Ascending aorta (tissue), 2 donors: ENCODE results near the gene PDLIM7. TPM values are rescaled to one million over a fixed set of nuclear protein-coding genes. Genes with fewer than 3 reads are reported as not detected.

ENCODE experiments used
- DNase-seq, 2 donors: peaks; one replicate each; pipeline ENCODE4 v3.0.0-alpha.2; 2019; ENCODE audit warnings: low spot score in 2 of 2
- H3K27ac ChIP-seq, 2 donors: fragments of 200-600 bp; sonication (generic); one replicate each; pipeline ENCODE4 v1.5.1; 2016 to 2017; ENCODE audit warnings: mild to moderate bottlenecking in 1 of 2
- H3K27me3 ChIP-seq: fragments of 200-600 bp; sonication (generic); one replicate; pipeline ENCODE4 v1.5.1; 2017
- H3K36me3 ChIP-seq, 2 donors: fragments of 200-600 bp; sonication (generic); one replicate each; pipeline ENCODE4 v1.5.1; 2016
- H3K4me1 ChIP-seq, 2 donors: fragments of 200-600 bp; sonication (generic); one replicate each; pipeline ENCODE4 v1.5.1; 2016 to 2017; ENCODE audit warnings: mild to moderate bottlenecking in 1 of 2
- H3K4me3 ChIP-seq, 2 donors: fragments of 200-600 bp; sonication (generic); one replicate each; pipeline ENCODE4 v1.5.1; 2016 to 2017; ENCODE audit warnings: mild to moderate bottlenecking in 1 of 2
- H3K9me3 ChIP-seq, 2 donors: fragments of 200-600 bp; sonication (generic); one replicate each; pipeline ENCODE4 v1.5.1; 2016
- CTCF ChIP-seq, 3 experiments: fragments of 200-600 bp in 2 of 3; fragments of 450-650 bp in 1 of 3; sonication (generic) in 2 of 3; IDR thresholded peaks; one replicate each; pipeline ENCODE4 v1.5.1; 2016 to 2019; ENCODE audit warnings: antibody characterized with exemption in 3 of 3, mild to moderate bottlenecking in 1 of 3, moderate library complexity in 1 of 3
- intact Hi-C: fragments of 100-400 bp; cut with DNase I; formaldehyde crosslinking; loops from one replicate; pipeline ENCODE4 v1.15.1; 2023
- total RNA-seq: library from RNA; depleted of rRNA; stranded (reverse); fragments of >200 nt; gene quantifications from one replicate; pipeline ENCODE4 v1.1.0, GENCODE V29; 2016

The PDLIM7 gene
- total RNA-seq, 1 donor from 2014 or later, result 1,082 TPM

- Histone ChIP-seq H3K36me3 (peaks cover 55 to 56% of the 10 kb centered on the region in 2 donors), H3K27me3 (no peaks in the 10 kb centered on the region), H3K9me3 (no peaks in the 10 kb centered on the region), H3K4me3 (no peak overlapping the region), H3K4me1 (peaks cover 2 to 3% of the 10 kb centered on the region in 2 donors), H3K27ac (no peak overlapping the region)
- intact Hi-C loops, result no loop called here
- no peak for DNase-seq
- no peak for TF ChIP-seq CTCF (IDR thresholded peaks at IDR 0.05)
Measured at GRCh38 chr5:177520916-177521513, 23.6 kb upstream of the PDLIM7 start.

- intact Hi-C loops, result no loop called here
- Histone ChIP-seq H3K36me3 (peaks cover 49 to 53% of the 10 kb centered on the region in 2 donors), H3K4me1 (peaks cover 4 to 10% of the 10 kb centered on the region in 2 donors), H3K4me3 (no peak overlapping the region), H3K27me3 (no peaks in the 10 kb centered on the region), H3K9me3 (no peaks in the 10 kb centered on the region), H3K27ac (no peak overlapping the region)
- DNase-seq, result no peak
- TF ChIP-seq CTCF (IDR thresholded peaks at IDR 0.05), result no peak
Measured at GRCh38 chr5:177520271-177520670, 22.9 kb upstream of the PDLIM7 start.

GRCh38 chr5:177519463-177520235, 22.2 kb upstream of the PDLIM7 start:
- intact Hi-C loops, result loop anchor here (5.0 to 10.0 kb wide), 2 partner anchors 75 to 207 kb away; partner anchors contain the start of genes MXD3 and TMED9
- no peak for DNase-seq

GRCh38 chr5:177516601-177517568, 19.5 kb upstream of the PDLIM7 start, which contains the start of gene DDX41:
Gene DDX41 (minus strand): TSS chr5:177516961. CDS start chr5:177516945, 16 bp downstream.
- Histone ChIP-seq H3K4me1 (peaks cover 4 to 10% of the 10 kb centered on the region in 2 donors), H3K36me3 (peaks cover 49 to 63% of the 10 kb centered on the region in 2 donors), H3K27ac (peak within 1 kb of the TSS; percentile 73 to 82), H3K27me3 (no peaks in the 10 kb centered on the region), H3K9me3 (no peaks in the 10 kb centered on the region), H3K4me3 (peak within 1 kb of the TSS; percentile 88 to 97)
- DNase-seq, result peak; percentile 90 to 99
- intact Hi-C loops, result loop anchor here (1.0 to 10.0 kb wide), 5 partner anchors 20 to 205 kb away; partner anchors contain the start of genes FAM193B, MXD3, PDLIM7 and TMED9
- TF ChIP-seq CTCF (IDR thresholded peaks at IDR 0.05), result peak in 1 of 3 experiments; percentile 17

More at GRCh38 chr5:177519463-177520235, 22.2 kb upstream of the PDLIM7 start:
- peaks cover 4 to 10% of the 10 kb centered on the region in 2 donors for H3K4me1 ChIP-seq
- peaks cover 43 to 53% of the 10 kb centered on the region in 2 donors for H3K36me3 ChIP-seq
- no peaks in the 10 kb centered on the region for H3K27me3 ChIP-seq
- H3K27ac ChIP-seq, result no peak overlapping the region
- H3K9me3 ChIP-seq, result no peaks in the 10 kb centered on the region
- no peak for TF ChIP-seq CTCF (IDR thresholded peaks at IDR 0.05)
- H3K4me3 ChIP-seq, result no peak overlapping the region

GRCh38 chr5:177515580-177515979, 18.2 kb upstream of the PDLIM7 start:
- Histone ChIP-seq H3K36me3 (peaks cover 49 to 63% of the 10 kb centered on the region in 2 donors), H3K27me3 (no peaks in the 10 kb centered on the region), H3K4me3 (peak overlapping the region in 1 of 2 donors; percentile 97), H3K4me1 (peaks cover 4 to 10% of the 10 kb centered on the region in 2 donors), H3K27ac (no peak overlapping the region), H3K9me3 (no peaks in the 10 kb centered on the region)
- no peak for TF ChIP-seq CTCF (IDR thresholded peaks at IDR 0.05)
- intact Hi-C loops, result loop anchor here (5.0 to 10.0 kb wide), 2 partner anchors 79 to 203 kb away; partner anchors contain the start of genes MXD3 and TMED9
- no peak for DNase-seq
